H9 (cell line): ENCODE data around the gene SLC17A5. TPM values are rescaled to one million over a fixed set of nuclear protein-coding genes. Genes with fewer than 3 reads are reported as not detected.

Experiments
- DNase-seq: peaks from one replicate; pipeline ENCODE4 v3.0.0-alpha.2; 2017
- H2AFZ ChIP-seq: one replicate; pipeline ENCODE4 v1.6.1; 2013; ENCODE audit warnings: mild to moderate bottlenecking, low read length, control low read depth, moderate library complexity
- H2AK5ac ChIP-seq: 2 replicates; pipeline ENCODE4 v1.6.1; 2013; ENCODE audit warnings: low read length, control low read depth, mixed read lengths; ENCODE audit not compliant: insufficient read length
- H2BK120ac ChIP-seq: one replicate; pipeline ENCODE4 v1.6.1; 2013; ENCODE audit warnings: low read depth, mild to moderate bottlenecking, low read length, control low read depth, inconsistent platforms; ENCODE audit not compliant: poor library complexity, severe bottlenecking
- H2BK12ac ChIP-seq: 2 replicates; pipeline ENCODE4 v1.6.1; 2013; ENCODE audit warnings: low read length, control low read depth, mixed read lengths, low read depth; ENCODE audit not compliant: insufficient read length
- H2BK15ac ChIP-seq: 2 replicates; pipeline ENCODE4 v1.6.1; 2013; ENCODE audit warnings: low read depth, low read length, control low read depth
- H2BK20ac ChIP-seq: one replicate; pipeline ENCODE4 v1.6.1; 2013; ENCODE audit warnings: low read depth, mild to moderate bottlenecking, low read length, control low read depth, inconsistent platforms; ENCODE audit not compliant: poor library complexity, severe bottlenecking
- H2BK5ac ChIP-seq: 2 replicates; pipeline ENCODE4 v1.6.1; 2013; ENCODE audit warnings: low read length, control low read depth, mixed read lengths; ENCODE audit not compliant: insufficient read length
- H3K14ac ChIP-seq: 2 replicates; pipeline ENCODE4 v1.6.1; 2013; ENCODE audit warnings: low read length, control low read depth; ENCODE audit not compliant: insufficient read depth
- H3K18ac ChIP-seq: 2 replicates; pipeline ENCODE4 v1.6.1; 2013; ENCODE audit warnings: low read depth, mild to moderate bottlenecking, mixed read lengths, low read length, control low read depth; ENCODE audit not compliant: insufficient read length
- H3K23ac ChIP-seq: 2 replicates; pipeline ENCODE4 v1.6.1; 2013; ENCODE audit warnings: low read length, control low read depth, mixed read lengths, low read depth; ENCODE audit not compliant: insufficient read length
- H3K23me2 ChIP-seq: 2 replicates; pipeline ENCODE4 v1.6.1; 2013; ENCODE audit warnings: low read depth, mild to moderate bottlenecking, mixed read lengths, low read length, control low read depth; ENCODE audit not compliant: insufficient read length, poor library complexity, severe bottlenecking
- H3K27ac ChIP-seq: 2 replicates; pipeline ENCODE4 v1.5.1; 2013; ENCODE audit warnings: low read length, control low read depth, mixed read lengths, low read depth; ENCODE audit not compliant: insufficient read length
- H3K27me3 ChIP-seq: 2 replicates; pipeline ENCODE4 v1.6.1; 2013; ENCODE audit warnings: low read length, control low read depth, inconsistent platforms; ENCODE audit not compliant: insufficient read depth
- H3K4ac ChIP-seq: 2 replicates; pipeline ENCODE4 v1.6.1; 2013; ENCODE audit warnings: low read depth, mild to moderate bottlenecking, control low read depth, inconsistent platforms, low read length, moderate library complexity
- H3K4me1 ChIP-seq: 2 replicates; pipeline ENCODE4 v1.6.1; 2013; ENCODE audit warnings: low read length, control low read depth, inconsistent platforms; ENCODE audit not compliant: insufficient read depth
- H3K4me2 ChIP-seq: 2 replicates; pipeline ENCODE4 v1.6.1; 2013; ENCODE audit warnings: low read length, control low read depth, mixed read lengths; ENCODE audit not compliant: insufficient read length, insufficient read depth
- H3K56ac ChIP-seq: 2 replicates; pipeline ENCODE4 v1.6.1; 2013; ENCODE audit warnings: low read depth, mild to moderate bottlenecking, mixed read lengths, low read length, control low read depth; ENCODE audit not compliant: insufficient read length
- H3K79me1 ChIP-seq: 2 replicates; pipeline ENCODE4 v1.6.1; 2013; ENCODE audit warnings: low read depth, mild to moderate bottlenecking, moderate library complexity, low read length, control low read depth, inconsistent platforms; ENCODE audit not compliant: insufficient read depth, poor library complexity, severe bottlenecking
- H3K79me2 ChIP-seq: 2 replicates; pipeline ENCODE4 v1.6.1; 2013; ENCODE audit warnings: low read length, control low read depth, inconsistent platforms; ENCODE audit not compliant: insufficient read depth
- H3K9ac ChIP-seq: 2 replicates; pipeline ENCODE4 v1.6.1; 2013; ENCODE audit warnings: low read length, control low read depth, mixed read lengths; ENCODE audit not compliant: insufficient read length; ENCODE audit errors: extremely low read depth
- H3K9me3 ChIP-seq: one replicate; pipeline ENCODE4 v1.6.1; 2013; ENCODE audit warnings: low read depth, low read length, inconsistent platforms; ENCODE audit not compliant: control insufficient read depth
- H3T11ph ChIP-seq: one replicate; pipeline ENCODE4 v1.6.1; 2013; ENCODE audit warnings: mild to moderate bottlenecking, low read length, control low read depth, inconsistent platforms
- H4K20me1 ChIP-seq: one replicate; pipeline ENCODE4 v1.6.1; 2013; ENCODE audit not compliant: control insufficient read depth, insufficient read length, insufficient read depth
- H4K5ac ChIP-seq: 2 replicates; pipeline ENCODE4 v1.6.1; 2013; ENCODE audit warnings: low read depth, mild to moderate bottlenecking, mixed read lengths, low read length, control low read depth; ENCODE audit not compliant: insufficient read length
- H4K8ac ChIP-seq: replicated peaks from 2 replicates; pipeline ENCODE4 v1.6.1; 2013; ENCODE audit warnings: low read length, control low read depth, mixed read lengths, low read depth; ENCODE audit not compliant: insufficient read length
- H4K91ac ChIP-seq: 2 replicates; pipeline ENCODE4 v1.6.1; 2013; ENCODE audit warnings: low read depth, mild to moderate bottlenecking, moderate library complexity, mixed read lengths, low read length, control low read depth; ENCODE audit not compliant: insufficient read length
- H3K27ac Mint-ChIP-seq, 3 experiments: 2 replicates in 2 of 3; 3 replicates in 1 of 3; pipeline ENCODE4 v1.8.0; 2020 to 2021; ENCODE audit warnings: mixed read lengths in 3 of 3, mild to moderate bottlenecking in 1 of 3, moderate library complexity in 1 of 3
- H3K27me3 Mint-ChIP-seq: 2 replicates; pipeline ENCODE4 v1.8.0; 2021; ENCODE audit warnings: low read depth, mild to moderate bottlenecking, moderate library complexity, mixed read lengths
- H3K36me3 Mint-ChIP-seq, 3 experiments: 2 replicates in 2 of 3; 3 replicates in 1 of 3; pipeline ENCODE4 v1.8.0; 2020 to 2021; ENCODE audit warnings: low read depth in 3 of 3, mixed read lengths in 3 of 3; ENCODE audit not compliant: insufficient read depth in 1 of 3
- H3K4me1 Mint-ChIP-seq, 2 experiments: 2 replicates each; pipeline ENCODE4 v1.8.0; 2020; ENCODE audit warnings: mixed read lengths in 2 of 2
- H3K4me3 Mint-ChIP-seq, 2 experiments: 2 replicates in 1 of 2; 3 replicates in 1 of 2; pipeline ENCODE4 v1.8.0; 2020 to 2021; ENCODE audit warnings: mild to moderate bottlenecking in 2 of 2, mixed read lengths in 2 of 2, moderate library complexity in 1 of 2
- H3K9me3 Mint-ChIP-seq, 2 experiments: 2 replicates in 1 of 2; 3 replicates in 1 of 2; pipeline ENCODE4 v1.8.0; 2020; ENCODE audit warnings: mild to moderate bottlenecking in 2 of 2, mixed read lengths in 2 of 2, moderate library complexity in 1 of 2
- WGBS: extraction: QIAGEN DNeasy Blood & Tissue Kit; methylation state at CpG from one replicate; pipeline ENCODE4 v1.1.7; 2013; ENCODE audit warnings: missing lambda C conversion rate, low lambda C conversion rate, mixed read lengths; ENCODE audit not compliant: insufficient read length; ENCODE audit errors: extremely low coverage; 5-methylcytosine and 5-hydroxymethylcytosine counted together
- total RNA-seq: library from RNA; stranded (reverse); gene quantifications from 2 replicates; pipeline ENCODE4 v1.2.1, GENCODE V29; 2021
- TF ChIP-seq, protein P1 (sequence below): fragments of 200-600 bp; sonication (generic); conservative IDR thresholded peaks from 3 replicates; pipeline ENCODE4 v1.8.0; 2021; ENCODE audit warnings: antibody characterized with exemption, mild to moderate bottlenecking

Gene SLC17A5
- total RNA-seq, 1 experiment from 2014 or later = 8.9 TPM

DNA sequence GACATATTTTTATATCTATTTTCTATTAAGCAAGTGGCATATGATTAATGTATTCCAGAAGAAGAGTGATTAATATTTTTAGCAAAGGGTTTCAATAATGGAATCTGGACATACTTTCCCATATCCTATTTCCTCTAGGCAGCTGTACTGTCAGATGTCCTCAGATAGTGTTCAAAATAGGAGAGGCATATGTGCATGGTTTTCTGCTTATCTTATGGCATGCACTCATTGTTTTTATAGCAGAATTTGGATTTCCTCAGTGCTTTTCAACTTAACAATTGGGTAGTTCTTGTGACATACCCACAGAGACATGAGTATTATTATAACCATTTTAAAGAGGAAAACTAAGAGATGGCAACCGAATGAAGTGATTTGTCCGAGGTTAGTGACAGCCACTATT, 12.6 kb upstream of the SLC17A5 start:
- no peak overlapping the region for H2BK15ac ChIP-seq
- H2BK120ac ChIP-seq = no peak overlapping the region
- H3K4me1 ChIP-seq = no peaks in the 10 kb centered on the region
- no peak overlapping the region for H3K18ac ChIP-seq
- H3K23me2 ChIP-seq = no peaks in the 10 kb centered on the region
- Mint-ChIP-seq H3K27me3 (peaks cover 7% of the 10 kb centered on the region), H3K36me3 (peaks cover 0 to 2% (median 0%) of the 10 kb centered on the region in 3 experiments; a peak in 1 of 7 replicates), H3K9me3 (peaks cover 3 to 4% of the 10 kb centered on the region in 2 experiments; a peak in 2 of 5 replicates), H3K4me1 (no peaks in the 10 kb centered on the region), H3K27ac (no peak overlapping the region), H3K4me3 (no peak overlapping the region)
- H3K14ac ChIP-seq = no peak overlapping the region
- no peaks in the 10 kb centered on the region for H3K79me2 ChIP-seq
- DNase-seq = no peak
- no peak overlapping the region for H3K23ac ChIP-seq
- no peaks in the 10 kb centered on the region for H3K27me3 ChIP-seq
- TF ChIP-seq, protein P1, sequence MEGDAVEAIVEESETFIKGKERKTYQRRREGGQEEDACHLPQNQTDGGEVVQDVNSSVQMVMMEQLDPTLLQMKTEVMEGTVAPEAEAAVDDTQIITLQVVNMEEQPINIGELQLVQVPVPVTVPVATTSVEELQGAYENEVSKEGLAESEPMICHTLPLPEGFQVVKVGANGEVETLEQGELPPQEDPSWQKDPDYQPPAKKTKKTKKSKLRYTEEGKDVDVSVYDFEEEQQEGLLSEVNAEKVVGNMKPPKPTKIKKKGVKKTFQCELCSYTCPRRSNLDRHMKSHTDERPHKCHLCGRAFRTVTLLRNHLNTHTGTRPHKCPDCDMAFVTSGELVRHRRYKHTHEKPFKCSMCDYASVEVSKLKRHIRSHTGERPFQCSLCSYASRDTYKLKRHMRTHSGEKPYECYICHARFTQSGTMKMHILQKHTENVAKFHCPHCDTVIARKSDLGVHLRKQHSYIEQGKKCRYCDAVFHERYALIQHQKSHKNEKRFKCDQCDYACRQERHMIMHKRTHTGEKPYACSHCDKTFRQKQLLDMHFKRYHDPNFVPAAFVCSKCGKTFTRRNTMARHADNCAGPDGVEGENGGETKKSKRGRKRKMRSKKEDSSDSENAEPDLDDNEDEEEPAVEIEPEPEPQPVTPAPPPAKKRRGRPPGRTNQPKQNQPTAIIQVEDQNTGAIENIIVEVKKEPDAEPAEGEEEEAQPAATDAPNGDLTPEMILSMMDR = no peak
- H3K9me3 ChIP-seq = no peaks in the 10 kb centered on the region
- no peak overlapping the region for H3K9ac ChIP-seq
- H2AK5ac ChIP-seq = no peak overlapping the region
- H2BK12ac ChIP-seq = no peak overlapping the region
- no peak overlapping the region for H3K4me2 ChIP-seq
- H2AFZ ChIP-seq = no peak overlapping the region
- H3K56ac ChIP-seq = no peak overlapping the region
- H3K27ac ChIP-seq = no peak overlapping the region
- no peak overlapping the region for H2BK20ac ChIP-seq
- H4K5ac ChIP-seq = no peak overlapping the region
- no peak overlapping the region for H3T11ph ChIP-seq
- no peaks in the 10 kb centered on the region for H3K79me1 ChIP-seq
- H4K20me1 ChIP-seq = no peaks in the 10 kb centered on the region
- WGBS = no CpG with 5 or more reads among the region's 2 CpGs
- no peak overlapping the region for H4K91ac ChIP-seq
- H3K4ac ChIP-seq = no peak overlapping the region
- H2BK5ac ChIP-seq = no peak overlapping the region
- H4K8ac ChIP-seq = no peak overlapping the region
